Transverse colon (tissue), 4 donors: ENCODE data around the gene SDK1. TPM values are rescaled to one million over a fixed set of nuclear protein-coding genes. Genes with fewer than 3 reads are reported as not detected.

Source experiments
- DNase-seq: peaks from one replicate; pipeline ENCODE4 v3.0.0-alpha.2; 2019
- H3K27ac ChIP-seq, 4 donors: fragments of 200-600 bp; sonication (generic); 2 replicates each; pipeline ENCODE4 v1.5.1; 2016 to 2018; ENCODE audit warnings: inconsistent platforms in 4 of 4
- H3K27me3 ChIP-seq: fragments of 200-600 bp; sonication (generic); 2 replicates; pipeline ENCODE4 v1.5.1; 2017; ENCODE audit warnings: inconsistent platforms
- H3K36me3 ChIP-seq, 4 donors: fragments of 200-600 bp; sonication (generic); 2 replicates each; pipeline ENCODE4 v1.5.1; 2017 to 2019; ENCODE audit warnings: inconsistent platforms in 4 of 4
- H3K4me1 ChIP-seq, 4 donors: fragments of 200-600 bp; sonication (generic); 2 replicates each; pipeline ENCODE4 v1.5.1; 2017 to 2020; ENCODE audit warnings: inconsistent platforms in 4 of 4
- H3K4me3 ChIP-seq, 4 donors: fragments of 200-600 bp; sonication (generic); 1 replicate in 1 of 4; 2 replicates in 3 of 4; pipeline versions ENCODE4 v1.5.1 to v1.6.1; 2017 to 2019; ENCODE audit warnings: inconsistent platforms in 4 of 4
- H3K9me3 ChIP-seq, 2 donors: fragments of 200-600 bp; sonication (generic); 2 replicates each; pipeline ENCODE4 v1.5.1; 2017 to 2019; ENCODE audit warnings: inconsistent platforms in 2 of 2
- CTCF ChIP-seq, 5 experiments: fragments of 200-600 bp in 3 of 5; fragments of 450-650 bp in 2 of 5; sonication (generic) in 3 of 5; IDR thresholded peaks; 1 replicate in 2 of 5; 2 replicates in 3 of 5; pipeline ENCODE4 v1.5.1; 2016 to 2017; ENCODE audit warnings: antibody characterized with exemption in 5 of 5, inconsistent platforms in 3 of 5, mild to moderate bottlenecking in 2 of 5, moderate library complexity in 1 of 5
- EP300 ChIP-seq: sonication (generic); formaldehyde crosslinking; IDR thresholded peaks from one replicate; pipeline ENCODE4 v1.6.1; 2017; ENCODE audit warnings: antibody characterized with exemption, low read depth
- POLR2A ChIP-seq: fragments of 450-650 bp; IDR thresholded peaks from one replicate; pipeline ENCODE4 v1.6.1; 2016; ENCODE audit warnings: antibody characterized with exemption, mild to moderate bottlenecking, moderate library complexity
- POLR2AphosphoS5 ChIP-seq, 3 donors: sonication (generic); formaldehyde crosslinking; IDR thresholded peaks; one replicate each; pipeline ENCODE4 v1.6.1; 2016; ENCODE audit warnings: antibody characterized with exemption in 3 of 3
- WGBS, 2 donors: methylation state at CpG; one replicate each; pipeline ENCODE4 v1.1.5; 2018; ENCODE audit warnings: low coverage in 1 of 2; 5-methylcytosine and 5-hydroxymethylcytosine counted together
- in situ Hi-C, 4 donors: fragments of 200-750 bp; cut with MboI; loops; one replicate each; pipeline versions ENCODE4 v1.15.0 to v1.15.1; 2017; ENCODE audit warnings: low sequenced_read_pairs in 3 of 4, low pct_ligation_motif_present in 1 of 4, low pct_unique_long_range_greater_than_20kb in 1 of 4
- intact Hi-C: fragments of 100-400 bp; cut with DNase I; formaldehyde crosslinking; loops from one replicate; pipeline ENCODE4 v1.15.1; 2023; ENCODE audit warnings: low total_unique reads
- total RNA-seq, 4 donors: library from RNA; depleted of rRNA; stranded (reverse); fragments of >200 nt; gene quantifications; one replicate each; pipeline ENCODE4 v1.1.0, GENCODE V29; 2016

The SDK1 gene
- total RNA-seq, 4 donors from 2014 or later = 4.0 to 8.6 (median 5.4) TPM

- no peak for TF ChIP-seq CTCF (IDR thresholded peaks at IDR 0.05)
- no peak for TF ChIP-seq EP300
- TF ChIP-seq POLR2A = no peak
- TF ChIP-seq POLR2AphosphoS5 (IDR thresholded peaks at IDR 0.05) = no peak
- no peaks in the 10 kb centered on the region for H3K27me3 ChIP-seq
- peak overlapping the region in 2 of 4 donors; percentile 4 to 37 for H3K27ac ChIP-seq
- intact Hi-C loops = no loop called here
- H3K4me1 ChIP-seq = peaks cover 4 to 37% (median 11%) of the 10 kb centered on the region in 4 donors
- H3K9me3 ChIP-seq = no peaks in the 10 kb centered on the region
- 91% methylated on average over 6 of the region's 6 CpGs; no CpG with 5 or more reads in 1 of the 2 donors for WGBS, 2 donors
- H3K36me3 ChIP-seq = no peaks in the 10 kb centered on the region
- DNase-seq = no peak
- in situ Hi-C loops = no loop called here
- no peak overlapping the region for H3K4me3 ChIP-seq
Observed at GRCh38 chr7:4185136-4185535, 884.1 kb downstream of the SDK1 start.

- no peak for DNase-seq
- TF ChIP-seq POLR2AphosphoS5 (IDR thresholded peaks at IDR 0.05) (no peak), EP300 (no peak), POLR2A (no peak), CTCF (IDR thresholded peaks at IDR 0.05) (no peak)
- WGBS, 2 donors = 24 to 63% methylated on average over 3 to 15 of the region's 15 CpGs
- Histone ChIP-seq H3K9me3 (no peaks in the 10 kb centered on the region), H3K4me1 (peaks cover 4 to 37% (median 11%) of the 10 kb centered on the region in 4 donors), H3K27ac (peak overlapping the region in 3 of 4 donors; percentile 11 to 37 (median 32)), H3K4me3 (no peak overlapping the region), H3K27me3 (no peaks in the 10 kb centered on the region), H3K36me3 (no peaks in the 10 kb centered on the region)
- intact Hi-C loops (no loop called here), in situ Hi-C loops (no loop called here)
Observed at GRCh38 chr7:4185721-4186512, 884.9 kb downstream of the SDK1 start.

- DNase-seq = no peak
- in situ Hi-C loops = no loop called here
- H3K4me3 ChIP-seq = no peak overlapping the region
- H3K27me3 ChIP-seq = no peaks in the 10 kb centered on the region
- peaks cover 4 to 37% (median 11%) of the 10 kb centered on the region in 4 donors for H3K4me1 ChIP-seq
- H3K9me3 ChIP-seq = no peaks in the 10 kb centered on the region
- H3K27ac ChIP-seq = peak overlapping the region in 2 of 4 donors; percentile 32 to 37
- no peaks in the 10 kb centered on the region for H3K36me3 ChIP-seq
- no peak for TF ChIP-seq POLR2A
- intact Hi-C loops = no loop called here
- WGBS, 2 donors = 97% methylated on average over 9 of the region's 9 CpGs; no CpG with 5 or more reads in 1 of the 2 donors
Observed at GRCh38 chr7:4186513-4186780, 885.4 kb downstream of the SDK1 start.

- in situ Hi-C loops = no loop called here
- DNase-seq = no peak
- Histone ChIP-seq H3K4me3 (no peak overlapping the region), H3K4me1 (peaks cover 4 to 37% (median 11%) of the 10 kb centered on the region in 4 donors), H3K27ac (peak overlapping the region in 3 of 4 donors; percentile 49 to 83 (median 74)), H3K27me3 (no peaks in the 10 kb centered on the region), H3K9me3 (no peaks in the 10 kb centered on the region), H3K36me3 (no peaks in the 10 kb centered on the region)
- 19 to 43% methylated on average over 3 of the region's 3 CpGs for WGBS, 2 donors
- TF ChIP-seq CTCF (IDR thresholded peaks at IDR 0.05) = no peak
- TF ChIP-seq POLR2A = no peak
- no peak for TF ChIP-seq EP300
- no peak for TF ChIP-seq POLR2AphosphoS5 (IDR thresholded peaks at IDR 0.05)
- intact Hi-C loops = no loop called here
Observed at GRCh38 chr7:4188651-4189050, 887.6 kb downstream of the SDK1 start.
